Colonic mucosa (tissue), 4 donors: ENCODE data around the gene CNTN4. TPM values are rescaled to one million over a fixed set of nuclear protein-coding genes. Genes with fewer than 3 reads are reported as not detected.
A peak's percentile ranks its signal among the peaks of the same experiment; 100 is the strongest.

Experiments used
- DNase-seq: peaks from one replicate; pipeline ENCODE4 v3.0.0-alpha.2; 2020
- H3K27ac ChIP-seq: fragments of 200-600 bp; one replicate; pipeline ENCODE4 v1.8.0; 2021
- H3K27me3 ChIP-seq: fragments of 200-600 bp; one replicate; pipeline ENCODE4 v1.8.0; 2021
- H3K36me3 ChIP-seq: fragments of 200-600 bp; one replicate; pipeline ENCODE4 v1.8.0; 2021
- H3K4me1 ChIP-seq: fragments of 200-600 bp; one replicate; pipeline ENCODE4 v1.8.0; 2021; ENCODE audit warnings: mild to moderate bottlenecking
- H3K4me3 ChIP-seq: fragments of 200-600 bp; one replicate; pipeline ENCODE4 v1.8.0; 2021
- H3K9ac ChIP-seq, 2 donors: one replicate each; pipeline ENCODE4 v1.7.0; 2013; ENCODE audit warnings: control low read depth in 2 of 2, low read depth in 2 of 2, low read length in 2 of 2
- H3K9me3 ChIP-seq: fragments of 200-600 bp; one replicate; pipeline ENCODE4 v1.8.0; 2021
- CTCF ChIP-seq: fragments of 200-600 bp; IDR thresholded peaks from one replicate; pipeline ENCODE4 v1.8.0; 2022; ENCODE audit warnings: antibody characterized with exemption, mild to moderate bottlenecking
- intact Hi-C: fragments of 100-400 bp; cut with DNase I; formaldehyde crosslinking; loops from one replicate; pipeline ENCODE4 v1.14.1; 2022
- total RNA-seq, 2 donors: library from RNA; stranded (reverse); fragmentation: NEBNext Ultra II Directional in 1 of 2; extraction: Animal tissue kit (Norgen Biotek cat#: 25700) in 1 of 2; gene quantifications; one replicate each; pipeline ENCODE4 v1.2.1, GENCODE V29; 2021
- donor health status: healthy.
- donor health status: DM: no; HTN: no; CAD: no.
- donor health status: DM: no; HTN: no; CAD: no.

CNTN4 gene
- total RNA-seq, 2 donors from 2014 or later = 8.2 to 19.1 TPM

- H3K4me3 ChIP-seq = no peak overlapping the region
- no peaks in the 10 kb centered on the region for H3K9me3 ChIP-seq
- intact Hi-C loops = no loop called here
- H3K27ac ChIP-seq = no peak overlapping the region
- H3K4me1 ChIP-seq = no peaks in the 10 kb centered on the region
- H3K36me3 ChIP-seq = no peaks in the 10 kb centered on the region
- H3K27me3 ChIP-seq = no peaks in the 10 kb centered on the region
- H3K9ac ChIP-seq = no peak overlapping the region
- no peak for TF ChIP-seq CTCF
- DNase-seq = no peak
These were observed 906.6 kb downstream of the CNTN4 start for GRCh38 chr3:3005146-3005744.

- Histone ChIP-seq H3K36me3 (no peaks in the 10 kb centered on the region), H3K9ac (no peak overlapping the region), H3K4me1 (no peaks in the 10 kb centered on the region), H3K4me3 (no peak overlapping the region), H3K9me3 (no peaks in the 10 kb centered on the region), H3K27ac (no peak overlapping the region), H3K27me3 (no peaks in the 10 kb centered on the region)
- intact Hi-C loops = no loop called here
- TF ChIP-seq CTCF = no peak
- no peak for DNase-seq
These were observed 914.8 kb downstream of the CNTN4 start for GRCh38 chr3:3013317-3014052.

GRCh38 chr3:3015185-3016089 lies 916.8 kb downstream of the CNTN4 start:
- intact Hi-C loops = no loop called here
- H3K4me3 ChIP-seq = no peak overlapping the region
- no peak overlapping the region for H3K9ac ChIP-seq
- H3K27ac ChIP-seq = no peak overlapping the region
- H3K36me3 ChIP-seq = no peaks in the 10 kb centered on the region
- peak; percentile 40 for TF ChIP-seq CTCF
- H3K9me3 ChIP-seq = no peaks in the 10 kb centered on the region
- DNase-seq = peak; percentile 30
- H3K4me1 ChIP-seq = no peaks in the 10 kb centered on the region
- H3K27me3 ChIP-seq = no peaks in the 10 kb centered on the region

- Histone ChIP-seq H3K36me3 (no peaks in the 10 kb centered on the region), H3K4me3 (no peak overlapping the region)
- intact Hi-C loops = no loop called here
These were observed 917.6 kb downstream of the CNTN4 start for GRCh38 chr3:3016226-3016625.

More at GRCh38 chr3:3016226-3016625, 917.6 kb downstream of the CNTN4 start:
- H3K4me1 ChIP-seq = no peaks in the 10 kb centered on the region
- no peaks in the 10 kb centered on the region for H3K27me3 ChIP-seq
- H3K9me3 ChIP-seq = no peaks in the 10 kb centered on the region
- no peak for TF ChIP-seq CTCF
- no peak overlapping the region for H3K27ac ChIP-seq
- no peak for DNase-seq
- H3K9ac ChIP-seq = no peak overlapping the region
